ENCODE measurements around the gene MOSPD3.

The MOSPD3 gene

DNA sequence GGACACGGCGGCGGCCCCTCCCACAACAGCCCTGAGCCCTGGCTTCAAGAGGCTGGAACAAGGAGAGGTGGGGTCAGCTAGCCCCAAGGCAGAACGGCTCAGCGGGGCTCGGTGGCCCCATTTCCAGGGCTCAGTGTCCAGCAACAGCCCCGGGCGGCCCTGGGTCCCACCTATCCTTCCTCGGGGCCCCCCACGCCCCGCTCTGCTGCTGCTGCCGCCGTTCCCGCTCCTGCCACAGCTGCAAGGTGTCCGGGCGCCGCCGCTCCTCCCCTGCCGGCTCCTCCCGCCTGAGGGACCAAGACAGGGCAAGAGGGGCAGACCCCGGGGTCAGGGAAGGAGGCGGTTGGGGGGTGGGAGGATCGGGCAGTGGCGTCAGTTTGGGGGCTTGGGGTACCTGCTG is 35.2 kb upstream of the MOSPD3 start:
- no peak for DNase-seq (ENCODE audit: low read depth)
- TF ChIP-seq, protein P1, sequence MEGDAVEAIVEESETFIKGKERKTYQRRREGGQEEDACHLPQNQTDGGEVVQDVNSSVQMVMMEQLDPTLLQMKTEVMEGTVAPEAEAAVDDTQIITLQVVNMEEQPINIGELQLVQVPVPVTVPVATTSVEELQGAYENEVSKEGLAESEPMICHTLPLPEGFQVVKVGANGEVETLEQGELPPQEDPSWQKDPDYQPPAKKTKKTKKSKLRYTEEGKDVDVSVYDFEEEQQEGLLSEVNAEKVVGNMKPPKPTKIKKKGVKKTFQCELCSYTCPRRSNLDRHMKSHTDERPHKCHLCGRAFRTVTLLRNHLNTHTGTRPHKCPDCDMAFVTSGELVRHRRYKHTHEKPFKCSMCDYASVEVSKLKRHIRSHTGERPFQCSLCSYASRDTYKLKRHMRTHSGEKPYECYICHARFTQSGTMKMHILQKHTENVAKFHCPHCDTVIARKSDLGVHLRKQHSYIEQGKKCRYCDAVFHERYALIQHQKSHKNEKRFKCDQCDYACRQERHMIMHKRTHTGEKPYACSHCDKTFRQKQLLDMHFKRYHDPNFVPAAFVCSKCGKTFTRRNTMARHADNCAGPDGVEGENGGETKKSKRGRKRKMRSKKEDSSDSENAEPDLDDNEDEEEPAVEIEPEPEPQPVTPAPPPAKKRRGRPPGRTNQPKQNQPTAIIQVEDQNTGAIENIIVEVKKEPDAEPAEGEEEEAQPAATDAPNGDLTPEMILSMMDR (IDR thresholded peaks at IDR 0.05; ENCODE audit: insufficient read depth, low read depth, low read length, missing control alignments) = no peak
- no peak overlapping the region for H3K4me3 ChIP-seq (ENCODE audit: low read depth, low read length)

DNA sequence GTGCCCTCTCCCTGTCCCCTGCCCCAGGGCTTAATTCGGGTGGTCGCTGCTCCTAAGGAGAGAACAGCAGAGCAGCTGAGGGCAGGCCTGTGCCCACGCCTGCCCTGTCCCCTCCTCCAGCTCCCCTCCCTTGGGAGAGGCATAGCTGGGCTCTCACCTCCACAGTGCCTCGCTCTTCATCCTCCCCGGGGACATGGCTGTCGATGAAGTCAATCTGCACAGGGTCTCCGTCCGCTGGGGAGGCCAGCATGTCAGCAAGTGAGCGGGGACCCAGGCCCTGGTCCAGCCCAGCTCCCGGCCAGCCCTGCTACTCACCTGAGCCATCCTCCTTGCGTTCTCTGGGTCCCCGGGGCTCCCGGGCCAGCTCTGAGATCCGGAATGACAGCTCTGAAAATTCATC is 34.8 kb upstream of the MOSPD3 start:
- TF ChIP-seq, protein P1 (IDR thresholded peaks at IDR 0.05; ENCODE audit: insufficient read depth, low read depth, low read length, missing control alignments) = no peak
- no peak for DNase-seq (ENCODE audit: low read depth)
- no peak overlapping the region for H3K4me3 ChIP-seq (ENCODE audit: low read depth, low read length)

DNA sequence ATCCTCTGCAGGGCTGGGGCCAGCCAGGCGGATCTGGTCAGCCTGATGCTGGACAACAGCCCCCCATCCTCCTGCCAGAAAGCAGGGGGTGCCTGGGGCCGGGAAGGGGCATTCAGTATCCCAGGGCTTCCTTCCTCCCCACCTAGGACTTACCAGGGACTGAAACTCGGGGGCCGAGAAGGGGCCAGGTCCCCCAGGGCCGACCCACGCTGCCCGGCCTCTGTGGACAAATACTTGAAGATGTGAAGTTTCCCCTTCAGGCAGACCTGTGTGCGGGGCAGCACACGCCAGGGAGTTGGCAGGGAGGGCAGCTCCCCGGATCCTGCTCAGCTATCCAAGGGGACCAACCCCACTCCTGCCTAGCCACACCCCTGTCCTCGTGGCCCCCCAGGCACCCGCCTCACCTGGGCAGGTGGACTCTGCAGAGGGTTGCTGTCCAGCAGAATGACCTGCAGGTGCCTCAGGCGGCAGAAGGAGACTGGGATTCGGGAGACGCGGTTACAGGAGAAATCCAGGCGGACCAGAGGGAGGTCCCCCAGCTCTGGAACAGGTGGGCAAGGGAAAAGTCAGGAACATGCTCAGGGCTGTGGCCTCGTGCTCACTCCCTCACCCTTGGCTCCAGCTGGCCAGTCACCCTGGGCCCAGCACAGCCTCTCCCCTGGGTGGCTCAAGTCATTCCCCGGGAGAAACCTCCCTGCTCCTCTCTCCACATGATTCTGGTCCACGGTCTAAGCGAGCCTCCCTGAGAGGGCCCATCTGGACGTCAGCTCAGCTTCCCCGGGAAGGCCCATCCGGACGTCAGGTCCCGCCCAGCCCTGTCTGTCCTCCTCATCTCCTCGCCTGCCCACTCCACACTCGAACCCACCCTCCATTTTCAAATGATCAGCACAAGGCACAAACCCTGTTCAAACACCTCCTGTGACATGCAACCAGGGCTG is 33.8 kb upstream of the MOSPD3 start:
- no peak for DNase-seq (ENCODE audit: low read depth)
- no peak overlapping the region for H3K4me3 ChIP-seq (ENCODE audit: low read depth, low read length)
- TF ChIP-seq, protein P1 (IDR thresholded peaks at IDR 0.05; ENCODE audit: insufficient read depth, low read depth, low read length, missing control alignments) = no peak

DNA sequence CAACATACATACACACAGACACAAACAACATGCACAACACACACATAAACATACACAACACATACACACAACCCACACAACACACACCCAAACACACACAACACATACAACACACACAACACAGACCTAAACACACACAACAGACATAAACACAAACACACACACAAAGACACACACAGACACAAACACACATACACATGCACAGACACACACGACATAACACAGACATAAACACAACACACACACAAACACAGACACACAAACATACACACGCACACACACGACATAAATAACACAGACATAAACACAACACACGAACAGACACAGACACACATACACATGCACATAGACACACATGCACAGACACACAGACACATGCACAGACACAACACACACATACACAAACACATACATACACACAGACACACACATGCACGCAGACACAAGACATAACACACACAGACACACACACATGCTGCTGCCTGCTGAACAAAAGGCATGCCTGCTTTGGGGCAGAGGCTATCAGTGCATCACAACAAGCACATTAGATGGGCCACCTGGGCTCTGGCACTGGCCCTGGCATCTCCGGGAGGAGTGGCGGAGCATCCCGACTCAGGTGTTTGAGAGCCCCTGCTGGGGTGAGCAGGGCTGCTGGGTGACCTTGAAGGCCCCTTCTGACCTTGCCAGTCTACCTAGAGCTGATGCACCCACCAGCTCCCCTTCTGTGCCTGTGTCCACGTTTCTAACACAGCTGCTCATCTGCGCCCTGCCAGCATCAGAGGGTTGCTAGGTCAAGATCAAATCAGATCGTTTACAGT is 31.7 kb upstream of the MOSPD3 start:
- TF ChIP-seq, protein P1 (IDR thresholded peaks at IDR 0.05; ENCODE audit: insufficient read depth, low read depth, low read length, missing control alignments) = no peak
- H3K4me3 ChIP-seq (ENCODE audit: low read depth, low read length) = no peak overlapping the region
- DNase-seq (ENCODE audit: low read depth) = no peak

DNA sequence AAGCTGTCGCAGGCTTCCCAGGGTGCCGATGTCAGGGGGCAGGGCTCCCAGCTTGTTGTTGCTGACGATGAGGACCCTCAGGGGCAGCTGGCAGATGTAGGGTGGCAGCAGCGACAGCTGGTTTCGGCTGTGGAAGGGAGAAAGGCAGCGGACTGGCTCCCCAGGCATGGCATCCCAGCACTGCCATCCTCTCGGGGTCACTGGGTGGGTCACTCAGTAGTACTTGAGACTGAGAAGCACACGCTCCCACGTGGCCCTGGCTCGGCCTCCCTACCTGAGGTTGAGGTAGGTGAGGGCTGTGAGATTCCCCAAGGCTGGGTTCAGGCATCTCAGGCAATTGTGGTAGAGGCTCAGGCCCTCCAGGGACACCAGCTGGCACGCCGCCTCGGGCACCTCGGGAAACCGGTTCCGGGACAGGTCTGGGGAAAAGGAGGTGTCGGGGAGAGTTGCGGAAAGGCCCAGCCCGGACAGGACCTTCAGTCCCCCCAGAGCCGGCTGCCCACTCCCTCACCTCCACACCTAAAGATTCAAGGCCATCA is 30.2 kb upstream of the MOSPD3 start:
- DNase-seq (ENCODE audit: low read depth) = no peak
- no peak overlapping the region for H3K4me3 ChIP-seq (ENCODE audit: low read depth, low read length)
- TF ChIP-seq, protein P1 (IDR thresholded peaks at IDR 0.05; ENCODE audit: insufficient read depth, low read depth, low read length, missing control alignments) = no peak

DNA sequence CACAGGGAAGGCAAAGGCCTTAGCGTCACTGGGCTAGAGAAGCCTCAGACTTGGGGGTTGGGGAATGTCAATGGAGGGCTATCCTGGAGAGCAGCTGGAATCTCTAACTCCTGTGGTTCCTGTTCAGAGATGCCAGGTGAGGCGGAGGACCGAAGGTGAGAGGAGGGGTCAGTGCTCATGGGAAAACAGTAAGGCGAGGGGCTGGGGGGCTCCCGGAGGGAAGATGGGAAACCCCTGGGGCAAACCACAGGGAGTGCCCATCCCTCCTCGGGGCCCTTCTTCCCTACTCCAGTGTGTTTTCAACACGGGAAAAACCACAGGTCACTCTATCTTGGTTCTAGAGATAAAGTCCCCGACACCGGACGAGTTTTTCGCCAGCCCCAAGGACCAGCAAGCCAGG is 29.7 kb upstream of the MOSPD3 start:
- H3K4me3 ChIP-seq (ENCODE audit: low read depth, low read length) = no peak overlapping the region
- TF ChIP-seq, protein P1 (IDR thresholded peaks at IDR 0.05; ENCODE audit: insufficient read depth, low read depth, low read length, missing control alignments) = no peak
- DNase-seq (ENCODE audit: low read depth) = no peak
